Hindlimb muscle (tissue), 1 donor: ENCODE data around the gene ESPNL. TPM values are rescaled to one million over a fixed set of nuclear protein-coding genes. Genes with fewer than 3 reads are reported as not detected.

Experiments
- DNase-seq: peaks from one replicate; pipeline ENCODE4 v3.0.0-alpha.2; 2013
- polyA plus RNA-seq: library from polyadenylated mRNA; unstranded; fragments of 120-200 nt; gene quantifications from one replicate; pipeline ENCODE4 v1.2.1, GENCODE V29; 2013; ENCODE audit not compliant: insufficient read length

Gene ESPNL
- polyA plus RNA-seq, 1 donor = 1.2 TPM

DNA sequence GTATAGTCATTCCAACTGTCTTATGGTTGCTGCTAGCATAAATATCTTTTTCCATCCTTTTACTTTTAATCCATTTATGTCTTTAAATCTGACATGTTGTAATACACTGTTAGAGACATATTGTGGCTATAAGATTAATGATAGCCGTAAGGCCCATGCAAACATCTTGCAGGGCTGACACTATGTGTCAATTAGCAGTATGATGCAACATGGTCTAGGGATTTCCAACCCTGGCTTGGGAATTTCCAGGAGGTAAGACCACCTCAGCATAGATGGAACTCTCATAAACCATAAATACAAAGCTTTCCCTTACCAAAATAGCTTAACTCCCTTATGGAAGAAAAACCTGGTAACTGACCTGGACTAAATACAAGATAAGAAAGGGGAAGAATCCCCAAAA, 22.8 kb upstream of the ESPNL start:
- DNase-seq = no peak

DNA sequence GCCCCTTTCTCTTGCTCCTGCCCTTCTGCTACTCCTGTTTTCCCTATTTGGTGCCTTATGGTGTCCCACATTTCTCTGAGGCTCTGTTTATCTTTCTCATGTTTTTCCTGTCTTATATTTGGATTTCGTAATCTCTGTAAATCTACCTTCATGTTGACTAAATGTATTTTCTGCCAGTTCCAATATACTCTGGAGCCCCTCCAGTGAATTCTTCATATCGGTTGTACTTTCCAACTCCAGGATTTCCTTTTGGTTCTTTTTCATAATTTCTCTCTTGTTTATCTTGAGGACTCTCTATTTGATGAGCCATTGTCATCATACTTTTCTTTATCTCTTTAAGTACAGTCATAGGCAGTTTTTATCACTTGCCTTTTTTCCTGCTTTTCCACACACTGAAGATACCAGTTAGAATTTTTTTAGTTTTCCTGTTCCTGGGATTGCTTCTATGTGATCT, 20.2 kb upstream of the ESPNL start:
- no peak for DNase-seq

DNA sequence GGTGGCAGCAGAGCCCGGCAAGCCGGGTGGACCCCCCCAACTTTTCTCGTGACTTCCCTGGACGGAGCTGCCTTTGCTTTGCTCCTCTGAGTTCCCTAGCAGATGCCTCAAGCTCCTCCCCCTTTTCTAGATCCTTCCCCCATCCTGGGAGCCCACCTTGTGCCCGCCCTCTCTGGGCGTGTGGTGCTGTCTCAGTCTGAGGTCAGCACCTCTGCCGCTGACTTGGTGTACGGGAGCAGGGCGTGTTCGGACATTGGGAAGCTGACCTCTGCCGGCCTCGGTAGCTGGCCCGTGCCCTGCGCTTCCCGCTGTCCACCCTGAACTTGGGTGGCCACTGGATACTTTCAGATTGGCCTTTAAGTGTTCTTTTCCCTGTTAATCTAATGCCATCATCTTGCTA, 19.6 kb upstream of the ESPNL start:
- no peak for DNase-seq

DNA sequence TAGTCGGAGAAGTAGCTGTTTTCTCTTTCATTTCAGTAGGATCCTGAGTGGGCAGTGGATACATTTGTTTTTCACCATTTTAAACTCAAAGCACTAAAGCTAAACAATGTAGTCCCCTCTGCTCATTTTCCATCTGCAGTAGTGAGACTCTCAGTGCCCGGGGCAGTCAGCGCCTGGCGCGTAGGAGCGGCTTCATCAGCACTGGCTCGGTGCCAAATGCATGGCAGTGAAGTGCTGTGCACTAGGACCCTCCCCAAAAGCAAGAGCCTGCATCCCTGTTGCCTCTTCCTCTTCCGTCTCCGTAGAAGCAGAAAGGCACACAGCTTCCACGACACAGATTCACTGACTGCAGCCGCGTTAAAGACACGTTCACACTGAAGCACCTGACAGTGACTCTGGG, 19.0 kb upstream of the ESPNL start:
- no peak for DNase-seq

DNA sequence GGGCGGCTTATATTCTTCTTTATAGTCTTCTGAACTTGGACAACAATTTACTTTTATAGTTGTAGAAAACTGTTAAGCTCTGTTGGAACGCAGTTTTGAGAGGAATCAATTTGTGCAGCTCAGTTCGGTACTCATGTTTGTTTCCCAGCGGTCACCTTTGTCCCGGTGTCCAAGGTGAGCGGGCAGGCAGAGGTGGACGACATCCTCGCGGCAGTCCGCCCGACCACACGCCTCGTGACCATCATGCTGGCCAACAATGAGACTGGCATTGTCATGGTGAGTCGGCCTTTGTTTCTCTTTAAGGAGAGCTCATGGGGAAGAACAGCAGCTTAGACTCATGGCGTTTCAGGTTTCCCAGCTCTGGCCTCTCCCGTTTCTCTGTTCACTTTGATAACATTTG, 18.6 kb upstream of the ESPNL start:
- DNase-seq = no peak

DNA sequence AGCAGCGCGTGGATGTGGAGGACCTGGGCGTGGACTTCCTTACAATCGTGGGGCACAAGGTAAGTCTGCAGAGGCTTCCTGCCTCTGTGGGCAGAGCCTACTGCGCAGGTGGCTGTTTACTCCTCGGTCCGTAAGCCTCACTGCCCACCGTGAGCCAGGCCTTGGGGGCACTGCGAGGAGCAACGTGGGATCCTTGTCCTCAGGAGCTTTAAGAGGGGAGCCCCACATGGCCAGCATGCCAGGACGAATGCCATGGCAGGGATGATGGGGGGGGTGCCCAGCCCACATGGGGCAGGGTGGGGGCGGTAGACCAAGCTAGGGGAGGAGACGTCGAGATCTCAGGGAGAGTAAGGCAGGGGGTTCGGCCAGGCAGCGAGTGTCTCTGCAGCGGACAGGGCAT, 18.0 kb upstream of the ESPNL start:
- no peak for DNase-seq

DNA sequence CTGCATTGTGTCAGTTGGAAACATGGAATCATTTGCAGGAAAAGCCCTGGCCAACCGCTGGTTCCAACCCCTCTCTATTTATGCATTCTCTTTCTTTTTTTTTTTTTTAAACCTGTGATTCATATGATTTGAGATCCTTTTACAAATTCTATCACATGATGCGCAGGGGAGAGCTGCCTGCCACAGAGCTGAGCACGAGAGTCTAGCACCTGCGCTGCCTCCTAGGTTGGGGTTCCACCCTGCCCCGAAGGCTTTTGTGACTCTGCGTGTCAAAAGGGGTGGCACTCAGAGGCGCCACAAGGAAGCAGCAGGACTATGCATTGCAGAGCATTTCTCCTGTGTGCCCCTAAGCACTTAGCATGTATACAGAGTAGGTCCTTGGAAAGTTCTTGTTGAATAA, 17.3 kb upstream of the ESPNL start:
- DNase-seq = no peak

DNA sequence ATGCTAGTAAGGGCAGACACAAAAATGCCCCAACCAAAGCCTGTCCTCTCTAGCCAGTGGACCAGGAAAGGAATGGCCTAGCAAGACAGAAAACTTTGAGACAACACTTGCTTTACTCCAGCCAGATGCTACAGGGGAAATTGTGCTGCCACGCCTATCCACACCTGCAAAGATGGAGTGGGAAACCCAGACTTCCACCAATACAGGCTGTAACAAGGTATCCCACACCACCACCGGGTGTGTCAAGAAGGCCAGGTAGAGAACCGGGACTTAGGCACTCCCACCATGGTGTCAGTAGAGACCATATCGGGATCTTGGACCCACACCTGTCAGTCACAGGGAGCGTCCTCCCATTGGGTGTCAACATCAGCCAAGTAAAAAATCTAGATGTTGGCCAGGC, 16.2 kb upstream of the ESPNL start:
- DNase-seq = no peak

DNA sequence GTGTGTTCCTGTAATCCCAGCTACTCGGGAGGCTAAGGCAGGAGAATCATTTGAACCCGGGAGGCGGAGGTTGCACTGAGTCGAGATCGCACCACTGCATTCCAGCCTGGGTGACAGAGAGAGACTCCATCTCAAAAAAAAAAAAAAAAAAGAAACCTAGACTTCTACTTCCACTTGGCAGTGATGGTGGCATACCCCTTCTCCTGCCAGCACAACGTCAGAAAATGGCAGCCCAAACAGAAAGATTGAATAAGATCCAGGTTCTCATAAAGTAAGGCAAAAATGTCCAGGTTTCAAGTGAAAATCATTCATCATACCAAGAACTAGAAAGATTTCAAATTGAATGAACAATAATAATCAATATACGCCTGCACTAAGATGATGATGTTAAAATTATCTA, 15.4 kb upstream of the ESPNL start:
- no peak for DNase-seq

DNA sequence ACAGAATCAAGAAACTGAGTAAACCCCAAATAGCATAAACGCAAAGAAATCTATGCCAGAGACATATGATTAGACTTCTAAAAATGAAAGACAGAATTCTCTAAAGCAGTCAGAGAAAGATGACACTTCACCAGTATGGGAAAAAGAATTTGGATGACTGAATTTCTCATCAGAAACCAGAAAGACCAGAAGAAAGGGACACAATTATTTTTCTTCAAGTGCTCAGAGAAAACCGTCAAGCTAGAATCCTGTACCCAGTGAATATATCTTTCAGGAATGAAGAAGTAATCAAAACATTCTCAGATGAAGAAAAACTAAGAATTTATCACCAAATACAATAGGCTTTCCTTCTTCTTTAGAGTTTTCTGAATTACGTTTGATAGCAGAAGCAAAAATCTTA, 14.2 kb upstream of the ESPNL start:
- DNase-seq = no peak

DNA sequence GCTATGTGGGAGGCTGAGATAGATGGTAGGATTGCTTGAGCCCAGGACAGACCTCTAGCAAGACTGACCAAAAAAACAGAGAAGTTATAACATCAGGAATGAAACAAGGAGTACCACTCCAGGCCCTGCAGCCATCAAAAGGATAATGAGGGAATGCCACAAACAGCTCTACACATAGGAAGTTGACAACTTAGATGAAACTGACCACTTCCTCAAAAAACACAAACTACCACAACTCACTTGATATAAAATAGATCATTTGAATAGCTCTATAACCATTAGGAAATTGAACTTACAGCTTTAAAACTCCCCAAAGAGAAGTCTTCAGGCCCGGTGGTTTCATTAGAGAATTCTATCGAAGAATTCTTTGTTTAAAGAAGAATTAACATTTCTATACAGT, 12.9 kb upstream of the ESPNL start:
- DNase-seq = no peak

DNA sequence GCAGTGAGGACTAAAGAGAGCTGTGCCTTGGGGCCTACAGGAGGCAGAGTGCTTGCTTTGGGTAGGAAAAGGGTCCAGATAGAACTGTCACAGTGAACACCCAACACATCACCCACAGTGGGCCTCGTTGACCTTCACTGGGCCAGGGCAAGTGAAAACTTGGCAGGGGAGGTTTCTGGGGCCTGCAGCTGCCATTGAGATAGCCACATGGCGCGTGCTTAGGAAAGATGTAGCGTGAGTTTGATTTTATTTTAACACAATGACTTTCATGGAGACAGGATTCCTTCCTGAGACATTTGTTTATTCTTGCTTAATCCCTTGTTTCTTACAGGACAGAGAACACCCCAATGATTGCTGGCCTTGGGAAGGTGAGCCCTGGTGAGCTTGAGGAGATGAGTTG, 9.3 kb upstream of the ESPNL start:
- no peak for DNase-seq

DNA sequence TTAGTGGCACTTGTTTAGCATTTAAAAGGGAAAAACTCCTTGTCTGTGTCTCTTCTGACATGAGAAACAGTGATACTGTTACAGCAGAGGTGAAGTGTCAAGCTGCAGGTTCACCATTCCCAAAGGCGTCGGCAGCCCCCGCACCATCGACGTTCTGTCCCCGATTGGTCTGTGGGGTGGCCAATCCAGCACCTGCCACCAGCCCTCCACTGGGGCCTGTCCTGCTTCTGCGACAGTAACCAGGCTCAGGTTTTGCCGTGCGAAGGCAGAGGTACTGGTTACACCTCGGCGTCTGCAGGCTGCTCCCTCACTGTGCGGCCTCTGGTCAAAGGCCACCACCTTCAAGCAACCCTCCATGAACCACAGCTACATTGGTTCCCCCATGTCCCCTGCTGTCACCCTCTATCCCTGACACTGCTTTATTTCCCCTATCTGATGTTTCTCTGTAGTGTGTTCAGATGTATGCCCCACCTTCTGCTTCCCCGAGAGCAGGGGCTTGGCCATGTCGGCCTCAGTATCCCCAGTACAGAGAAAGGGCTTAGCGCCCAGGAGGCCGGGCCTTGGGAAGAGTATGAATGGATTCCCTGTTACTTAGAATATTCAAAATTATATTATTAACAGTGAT, 8.6 kb upstream of the ESPNL start:
- DNase-seq = no peak

DNA sequence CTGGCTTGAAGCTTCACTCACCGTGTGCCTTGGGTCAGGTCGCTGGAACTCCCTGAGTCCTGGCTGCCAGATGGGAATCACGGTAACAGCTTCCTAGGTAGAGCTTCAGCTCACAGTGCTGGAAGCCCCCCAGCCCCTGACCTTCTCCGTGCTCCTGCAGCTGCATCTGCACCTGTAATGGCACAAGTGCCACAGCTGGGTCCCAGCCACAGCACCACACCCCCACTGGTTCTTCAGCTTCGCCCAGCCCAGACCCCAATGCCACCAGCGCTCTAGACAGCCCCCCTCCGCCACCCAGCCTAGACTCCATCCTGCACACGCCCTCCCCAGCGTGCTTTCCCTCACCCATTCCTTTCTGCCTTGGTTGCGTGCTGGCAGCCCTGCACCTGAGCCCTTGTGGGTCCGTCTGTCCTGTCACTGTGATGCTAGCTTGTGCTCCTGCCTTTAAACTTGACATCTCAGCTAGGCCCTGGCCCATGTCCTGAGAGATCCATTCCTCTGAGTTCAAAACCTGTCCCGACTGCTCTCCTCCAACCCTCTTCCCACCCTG, 7.6 kb upstream of the ESPNL start:
- DNase-seq = no peak

DNA sequence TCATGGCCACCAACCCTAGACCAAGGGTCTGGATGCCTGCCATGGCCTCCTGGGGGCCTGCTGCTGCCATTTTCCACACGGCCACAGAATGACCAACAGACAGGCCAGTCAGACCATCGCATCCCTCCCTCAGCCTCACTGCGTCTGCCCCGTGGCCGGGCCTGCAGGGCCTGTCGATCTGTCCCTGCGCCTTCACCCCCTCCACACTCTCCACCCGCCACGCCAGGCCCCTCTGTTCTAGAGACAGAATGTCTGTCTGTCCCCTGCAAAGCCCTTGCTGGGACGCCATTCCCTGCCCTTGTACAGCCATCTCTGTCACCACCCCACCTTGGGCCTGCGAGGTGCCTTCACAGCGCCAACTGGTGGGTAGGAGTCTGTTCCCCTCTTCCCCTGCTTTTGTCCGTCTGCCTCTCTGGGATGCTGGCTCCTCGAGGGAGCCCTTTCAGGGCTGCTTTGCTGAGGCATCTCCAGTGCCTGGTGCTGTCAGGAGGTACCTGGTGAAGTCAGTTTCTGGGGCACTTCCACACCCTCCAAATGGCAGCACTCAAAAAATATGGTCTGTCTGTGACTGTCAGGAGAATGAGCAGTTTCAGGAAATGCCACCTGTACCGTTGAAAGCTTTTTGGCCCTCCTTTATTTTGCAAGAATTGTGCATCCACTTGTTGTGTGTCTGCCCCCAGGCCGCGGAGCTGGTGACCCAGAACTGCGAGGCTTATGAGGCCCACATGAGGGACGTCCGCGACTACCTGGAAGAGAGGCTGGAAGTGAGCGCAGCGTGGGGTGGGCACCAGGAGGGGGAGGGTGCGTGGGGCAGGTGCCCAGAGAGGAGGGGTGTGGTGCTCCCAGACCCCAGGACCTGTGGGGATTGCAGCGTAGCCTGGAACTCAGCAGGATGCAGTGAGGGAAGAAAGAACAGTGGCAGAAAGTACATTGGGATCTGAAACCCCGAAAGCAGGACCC, 6.7 kb upstream of the ESPNL start:
- no peak for DNase-seq

DNA sequence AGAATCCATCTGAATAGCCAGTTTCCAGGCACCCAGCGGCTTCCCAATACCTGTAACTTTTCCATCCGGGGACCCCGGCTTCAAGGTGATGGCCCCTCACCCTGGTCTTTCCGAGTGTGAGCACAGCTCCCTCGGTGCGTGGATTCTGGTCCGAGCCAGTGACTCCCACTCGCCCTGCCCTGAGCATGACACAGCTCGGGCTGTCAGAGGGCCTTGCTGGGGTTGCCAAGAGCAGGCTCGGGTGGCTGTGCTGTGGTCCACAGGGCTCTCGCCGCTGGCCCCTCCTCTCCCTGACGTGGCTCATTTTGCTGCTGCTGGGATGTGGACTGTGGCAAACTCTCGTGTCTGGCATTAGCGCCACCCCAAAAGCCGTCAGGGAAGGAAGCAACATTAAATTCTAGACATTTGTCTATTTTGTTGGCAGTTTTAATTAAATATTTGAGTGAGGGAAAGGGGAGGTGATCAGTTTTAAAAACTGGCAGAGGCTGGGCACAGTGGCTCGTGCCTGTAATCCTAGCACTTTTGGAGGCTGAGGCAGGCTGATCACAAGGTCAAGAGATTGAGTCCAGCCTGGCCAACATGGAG, 5.6 kb upstream of the ESPNL start:
- DNase-seq = no peak

DNA sequence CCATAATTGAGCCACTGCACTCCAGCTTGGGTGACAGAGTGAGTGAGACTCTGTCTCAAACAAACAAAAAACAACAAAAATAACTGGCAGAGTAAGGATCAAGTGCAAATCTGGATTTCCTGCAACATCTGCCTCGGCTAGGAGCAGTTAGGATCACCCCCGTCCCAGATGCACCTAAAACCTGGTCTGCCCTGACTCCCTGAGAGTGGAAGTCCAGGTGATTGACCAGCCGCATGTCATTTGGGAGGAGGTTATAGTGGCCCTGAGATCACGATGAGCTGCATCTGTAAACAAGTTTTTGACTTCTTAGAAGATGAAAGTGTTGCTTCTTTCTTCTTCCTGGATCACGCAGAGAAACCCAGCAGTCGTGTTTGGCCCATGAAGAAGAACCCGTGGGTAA, 5.0 kb upstream of the ESPNL start:
- DNase-seq = no peak

DNA sequence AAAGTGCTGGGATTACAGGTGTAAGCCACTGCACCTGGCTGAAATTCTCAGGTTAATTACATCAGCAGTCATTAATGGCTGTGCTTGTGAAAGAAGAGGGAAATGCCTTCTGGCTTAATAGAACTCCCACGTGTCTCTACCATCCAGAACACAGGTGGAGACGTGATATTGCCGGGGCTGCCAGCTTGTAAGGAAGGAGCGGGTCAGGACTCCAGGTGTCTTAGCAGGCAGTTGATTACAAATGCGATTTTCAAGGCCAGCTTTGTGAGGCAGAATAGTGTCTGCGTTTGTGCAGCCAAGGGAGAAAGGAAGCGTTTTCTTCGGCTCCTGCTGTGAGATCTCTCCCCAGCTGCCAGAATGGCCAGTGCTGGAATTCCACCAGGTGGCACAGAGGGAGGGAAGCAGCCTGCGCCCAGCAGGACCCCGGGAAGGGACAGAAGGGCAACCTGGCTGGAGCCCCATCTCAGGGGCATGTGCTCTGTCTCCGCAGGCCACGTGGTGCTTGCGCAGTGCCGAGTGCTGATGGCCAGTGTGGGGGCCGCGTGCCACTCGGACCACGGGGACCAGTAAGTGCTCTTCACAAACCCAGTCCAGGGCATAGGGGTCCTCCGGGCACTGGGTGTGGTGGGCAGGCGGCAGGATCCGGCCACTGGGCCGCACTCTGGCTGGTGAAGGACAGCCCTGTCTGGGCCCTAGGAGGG, 3.7 kb upstream of the ESPNL start:
- DNase-seq = no peak

DNA sequence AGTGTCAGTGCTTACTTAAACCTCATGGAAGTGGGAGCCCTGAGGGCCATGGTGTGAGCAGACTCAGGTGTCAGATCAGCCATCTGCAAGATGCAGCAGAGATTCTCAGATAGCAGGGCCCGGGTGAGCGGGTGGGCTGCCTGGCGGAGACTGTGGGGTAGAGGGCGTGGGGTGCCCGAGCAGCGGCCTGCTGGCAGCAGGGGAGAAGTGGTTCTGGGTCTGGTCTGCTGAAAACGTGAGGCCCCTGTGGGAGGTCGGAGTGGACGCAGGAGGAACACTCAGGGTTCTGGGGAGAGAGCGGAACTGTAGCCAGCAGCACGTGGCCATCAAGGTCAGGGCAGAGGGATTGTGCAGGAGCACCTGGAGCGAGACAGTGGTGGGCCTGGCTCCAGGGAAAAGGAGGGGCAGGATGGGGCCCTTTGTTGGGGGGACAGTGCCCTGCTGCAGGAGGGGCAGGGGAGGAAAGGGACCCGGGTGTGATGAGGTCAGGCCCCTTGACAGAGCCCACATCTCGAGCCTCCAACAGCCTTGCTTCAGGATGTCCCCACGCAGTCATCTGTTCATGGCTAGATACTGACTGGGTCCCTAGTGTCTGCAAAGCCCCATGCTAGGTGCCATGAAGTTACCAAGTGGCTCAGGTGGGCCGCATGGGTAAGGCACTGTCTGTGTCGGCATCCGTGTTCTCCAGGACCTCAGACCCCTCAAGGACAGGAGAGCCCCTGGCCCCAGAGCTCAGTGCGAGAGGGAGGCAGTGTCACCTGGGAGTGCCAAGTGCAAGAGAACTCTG, 2.7 kb upstream of the ESPNL start:
- no peak for DNase-seq

DNA sequence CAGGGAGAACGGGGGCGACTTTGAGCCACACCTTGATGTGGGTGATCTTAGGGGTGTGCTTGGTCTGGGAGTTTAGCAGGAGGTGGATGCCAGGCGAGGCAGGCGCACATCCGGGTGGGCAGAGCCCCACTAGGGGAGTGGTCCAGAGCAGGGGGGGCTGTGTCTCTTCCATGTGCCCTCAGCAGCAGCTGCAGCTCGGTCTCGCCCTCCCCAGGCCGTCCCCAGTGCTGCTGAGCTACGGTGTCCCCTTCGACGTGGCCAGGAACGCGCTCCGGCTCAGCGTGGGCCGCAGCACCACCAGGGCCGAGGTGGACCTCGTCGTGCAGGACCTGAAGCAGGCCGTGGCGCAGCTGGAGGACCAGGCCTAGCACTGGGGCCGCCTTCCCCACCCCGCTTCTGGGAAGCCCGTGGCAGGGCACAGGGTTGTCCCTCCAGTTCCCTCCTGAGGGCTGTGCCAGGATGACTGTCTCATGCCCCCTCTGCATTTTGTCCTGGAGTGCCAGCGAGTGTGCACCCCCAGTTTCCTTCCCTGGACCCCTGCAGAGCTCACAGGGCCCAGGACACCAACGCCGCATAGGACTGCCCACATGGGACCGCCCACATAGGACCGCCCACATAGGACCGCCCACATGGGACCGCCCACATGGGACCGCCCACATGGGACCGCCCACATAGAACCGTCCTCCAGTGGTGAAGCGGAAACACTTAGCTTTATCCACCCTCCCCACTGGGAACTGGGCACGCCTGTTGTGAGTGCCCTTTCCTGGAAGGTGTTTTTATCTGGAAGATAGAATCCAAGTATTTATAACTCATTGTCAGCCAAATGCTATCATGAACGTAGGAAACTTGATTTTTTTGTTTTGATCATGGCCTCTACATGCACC, 1.9 kb upstream of the ESPNL start:
- DNase-seq = no peak
